ENCODE results near the gene KLHL10.
"Not testable (repeated sequence)": the region's sequence is repeated elsewhere in the genome, so short reads cannot be mapped to it uniquely, and the experiment has no call there.

GRCh38 chr17:41840781-41841180, 3.2 kb downstream of the KLHL10 start:
- not testable (repeated sequence) for TF ChIP-seq CTCF (conservative IDR thresholded peaks at IDR 0.05 in 1 of 2, IDR thresholded peaks at IDR 0.05 in 1 of 2; ENCODE audit: extremely low read depth in 1 of 2, insufficient read depth in 1 of 2, low read depth in 1 of 2, low read length in 2 of 2); EZH2 (IDR thresholded peaks at IDR 0.05; ENCODE audit: borderline replicate concordance, low read length)

Data from mammary epithelial cell (primary cell).